Skeletal muscle tissue (tissue), 4 donors: ENCODE measurements around the gene PRKN. TPM values are rescaled to one million over a fixed set of nuclear protein-coding genes. Genes with fewer than 3 reads are reported as not detected.
"Not testable (repeated sequence)": the region's sequence is repeated elsewhere in the genome, so short reads cannot be mapped to it uniquely, and the experiment has no call there.

Experiments
- H3K27ac ChIP-seq: one replicate; pipeline ENCODE4 v1.7.0; 2013; ENCODE audit warnings: mild to moderate bottlenecking, low read depth, low read length, inconsistent platforms
- H3K27me3 ChIP-seq, 3 donors: one replicate each; pipeline ENCODE4 v1.7.0; 2013; ENCODE audit warnings: low read length in 3 of 3; ENCODE audit not compliant: control insufficient read depth in 3 of 3, insufficient read depth in 3 of 3
- H3K36me3 ChIP-seq, 3 donors: one replicate each; pipeline ENCODE4 v1.7.0; 2013; ENCODE audit warnings: low read length in 3 of 3; ENCODE audit not compliant: control insufficient read depth in 3 of 3, insufficient read depth in 3 of 3
- H3K4me1 ChIP-seq, 3 donors: one replicate each; pipeline ENCODE4 v1.7.0; 2013; ENCODE audit warnings: low read length in 3 of 3, mild to moderate bottlenecking in 3 of 3; ENCODE audit not compliant: control insufficient read depth in 3 of 3, insufficient read depth in 3 of 3
- H3K4me3 ChIP-seq, 3 donors: one replicate each; pipeline ENCODE4 v1.7.0; 2013; ENCODE audit warnings: low read length in 3 of 3
- H3K9ac ChIP-seq, 3 donors: one replicate each; pipeline ENCODE4 v1.7.0; 2013; ENCODE audit warnings: low read length in 3 of 3, mild to moderate bottlenecking in 3 of 3, moderate library complexity in 2 of 3, low read depth in 1 of 3
- H3K9me3 ChIP-seq, 3 donors: one replicate each; pipeline ENCODE4 v1.7.0; 2013; ENCODE audit warnings: low read length in 3 of 3; ENCODE audit not compliant: control insufficient read depth in 3 of 3
- total RNA-seq: library from RNA; depleted of rRNA; stranded (reverse); fragments of >200 nt; gene quantifications from one replicate; pipeline ENCODE4 v1.2.3, GENCODE V29; 2014
- donor health status: Osteomylitis.

PRKN gene
- total RNA-seq, 1 donor from 2014 or later = 16.7 TPM

- Histone ChIP-seq H3K27ac (no peak overlapping the region), H3K4me1 (peaks cover 0 to 7% (median 7%) of the 10 kb centered on the region in 3 donors), H3K4me3 (no peak overlapping the region)
Observed at GRCh38 chr6:162541019-162541601, 186.5 kb downstream of the PRKN start.

GRCh38 chr6:162539321-162539720, 188.2 kb downstream of the PRKN start:
- no peaks in the 10 kb centered on the region for H3K36me3 ChIP-seq
- H3K9ac ChIP-seq = no peak overlapping the region
- H3K9me3 ChIP-seq = no peaks in the 10 kb centered on the region
- H3K4me1 ChIP-seq = peaks cover 0 to 7% (median 7%) of the 10 kb centered on the region in 3 donors
- no peaks in the 10 kb centered on the region for H3K27me3 ChIP-seq
- H3K4me3 ChIP-seq = no peak overlapping the region
- H3K27ac ChIP-seq = no peak overlapping the region

More at GRCh38 chr6:162541019-162541601, 186.5 kb downstream of the PRKN start:
- Histone ChIP-seq H3K36me3 (no peaks in the 10 kb centered on the region), H3K9ac (no peak overlapping the region), H3K9me3 (no peaks in the 10 kb centered on the region), H3K27me3 (no peaks in the 10 kb centered on the region)

GRCh38 chr6:162538643-162539064, 188.9 kb downstream of the PRKN start:
- Histone ChIP-seq H3K9ac (peak overlapping the region; percentile 14 to 67 (median 24)), H3K4me1 (peaks cover 0 to 7% (median 7%) of the 10 kb centered on the region in 3 donors), H3K9me3 (no peaks in the 10 kb centered on the region), H3K27ac (no peak overlapping the region), H3K36me3 (no peaks in the 10 kb centered on the region), H3K27me3 (no peaks in the 10 kb centered on the region), H3K4me3 (peak overlapping the region in 1 of 3 donors; percentile 47)

- no peak overlapping the region for H3K4me3 ChIP-seq
- peaks cover 0 to under 1% (median 0%) of the 10 kb centered on the region in 3 donors for H3K4me1 ChIP-seq
- no peaks in the 10 kb centered on the region for H3K27me3 ChIP-seq
- H3K27ac ChIP-seq = no peak overlapping the region
- H3K9ac ChIP-seq = no peak overlapping the region
- no peaks in the 10 kb centered on the region for H3K9me3 ChIP-seq
- H3K36me3 ChIP-seq = no peaks in the 10 kb centered on the region
Observed at GRCh38 chr6:162533009-162533400, 194.6 kb downstream of the PRKN start.

- Histone ChIP-seq H3K27me3 (no peaks in the 10 kb centered on the region), H3K27ac (no peak overlapping the region), H3K9ac (no peak overlapping the region), H3K4me3 (no peak overlapping the region), H3K9me3 (no peaks in the 10 kb centered on the region), H3K36me3 (no peaks in the 10 kb centered on the region), H3K4me1 (no peaks in the 10 kb centered on the region)
Observed at GRCh38 chr6:162532283-162533008, 195.1 kb downstream of the PRKN start.

- not testable (repeated sequence) for H3K36me3 ChIP-seq, H3K9ac ChIP-seq, H3K27me3 ChIP-seq, H3K4me1 ChIP-seq, H3K27ac ChIP-seq, H3K4me3 ChIP-seq, H3K9me3 ChIP-seq
Observed at GRCh38 chr6:162531391-162531790, 196.2 kb downstream of the PRKN start.

- no peak overlapping the region for H3K27ac ChIP-seq
- H3K9me3 ChIP-seq = no peaks in the 10 kb centered on the region
- H3K9ac ChIP-seq = no peak overlapping the region
- H3K27me3 ChIP-seq = no peaks in the 10 kb centered on the region
- no peak overlapping the region for H3K4me3 ChIP-seq
- H3K36me3 ChIP-seq = no peaks in the 10 kb centered on the region
- H3K4me1 ChIP-seq = no peaks in the 10 kb centered on the region
Observed at GRCh38 chr6:162528538-162528937, 199.0 kb downstream of the PRKN start.

GRCh38 chr6:162526960-162527359, 200.6 kb downstream of the PRKN start:
- Histone ChIP-seq H3K9me3 (no peaks in the 10 kb centered on the region), H3K36me3 (no peaks in the 10 kb centered on the region), H3K27ac (no peak overlapping the region), H3K27me3 (no peaks in the 10 kb centered on the region), H3K4me3 (no peak overlapping the region), H3K4me1 (no peaks in the 10 kb centered on the region), H3K9ac (no peak overlapping the region)

GRCh38 chr6:162525181-162525580, 202.4 kb downstream of the PRKN start:
- H3K27me3 ChIP-seq = no peaks in the 10 kb centered on the region
- no peaks in the 10 kb centered on the region for H3K4me1 ChIP-seq
- no peak overlapping the region for H3K9ac ChIP-seq
- no peak overlapping the region for H3K4me3 ChIP-seq
- no peaks in the 10 kb centered on the region for H3K9me3 ChIP-seq
- H3K27ac ChIP-seq = no peak overlapping the region
- H3K36me3 ChIP-seq = no peaks in the 10 kb centered on the region

GRCh38 chr6:162512744-162513143, 214.8 kb downstream of the PRKN start:
- Histone ChIP-seq H3K27me3 (no peaks in the 10 kb centered on the region), H3K9me3 (no peaks in the 10 kb centered on the region), H3K4me1 (no peaks in the 10 kb centered on the region), H3K36me3 (no peaks in the 10 kb centered on the region), H3K9ac (no peak overlapping the region), H3K4me3 (no peak overlapping the region), H3K27ac (no peak overlapping the region)
